GM20431 (cell line): Measurements from ENCODE around the gene NFIB.

Experiments used
- in situ Hi-C: fragments of 300-500 bp; cut with MseI, MboI; formaldehyde crosslinking; loops from one replicate; pipeline ENCODE4 v1.15.0; 2020; ENCODE audit warnings: low sequenced_read_pairs; ENCODE audit not compliant: unreplicated experiment

Gene NFIB

DNA sequence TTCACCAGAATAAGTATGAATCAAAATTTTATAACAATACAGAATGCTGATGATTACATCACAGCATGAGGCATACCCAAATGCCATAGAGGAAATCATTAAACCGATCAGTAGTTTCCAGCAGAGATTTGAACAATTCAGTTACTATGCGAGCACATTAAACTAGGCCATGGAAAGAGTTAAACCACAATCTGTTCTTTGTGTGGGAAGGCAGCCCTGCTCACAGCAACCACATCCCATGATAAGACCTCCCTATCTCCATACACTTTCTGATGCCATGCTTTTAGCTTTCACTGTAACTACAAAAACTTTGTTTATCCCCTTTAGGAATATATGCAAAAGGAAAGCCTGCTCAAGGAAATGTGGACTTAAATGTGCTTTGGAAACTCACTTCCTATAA lies 4.5 kb downstream of the NFIB start:
- in situ Hi-C loops: no loop called here

DNA sequence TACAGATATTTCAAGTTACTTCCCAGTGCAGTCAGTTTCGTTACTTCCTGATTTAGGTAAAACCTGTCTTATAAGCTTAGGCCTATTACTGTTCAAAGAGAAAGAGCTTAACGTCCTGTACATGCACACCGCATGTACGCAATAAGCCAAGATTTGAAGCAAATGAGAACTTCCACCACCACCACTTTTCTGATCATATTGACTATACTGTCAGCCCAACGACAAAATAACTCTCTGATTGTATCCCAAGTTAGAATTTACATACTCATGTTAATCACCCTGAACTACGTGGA lies 5.1 kb downstream of the NFIB start:
- in situ Hi-C loops: no loop called here

DNA sequence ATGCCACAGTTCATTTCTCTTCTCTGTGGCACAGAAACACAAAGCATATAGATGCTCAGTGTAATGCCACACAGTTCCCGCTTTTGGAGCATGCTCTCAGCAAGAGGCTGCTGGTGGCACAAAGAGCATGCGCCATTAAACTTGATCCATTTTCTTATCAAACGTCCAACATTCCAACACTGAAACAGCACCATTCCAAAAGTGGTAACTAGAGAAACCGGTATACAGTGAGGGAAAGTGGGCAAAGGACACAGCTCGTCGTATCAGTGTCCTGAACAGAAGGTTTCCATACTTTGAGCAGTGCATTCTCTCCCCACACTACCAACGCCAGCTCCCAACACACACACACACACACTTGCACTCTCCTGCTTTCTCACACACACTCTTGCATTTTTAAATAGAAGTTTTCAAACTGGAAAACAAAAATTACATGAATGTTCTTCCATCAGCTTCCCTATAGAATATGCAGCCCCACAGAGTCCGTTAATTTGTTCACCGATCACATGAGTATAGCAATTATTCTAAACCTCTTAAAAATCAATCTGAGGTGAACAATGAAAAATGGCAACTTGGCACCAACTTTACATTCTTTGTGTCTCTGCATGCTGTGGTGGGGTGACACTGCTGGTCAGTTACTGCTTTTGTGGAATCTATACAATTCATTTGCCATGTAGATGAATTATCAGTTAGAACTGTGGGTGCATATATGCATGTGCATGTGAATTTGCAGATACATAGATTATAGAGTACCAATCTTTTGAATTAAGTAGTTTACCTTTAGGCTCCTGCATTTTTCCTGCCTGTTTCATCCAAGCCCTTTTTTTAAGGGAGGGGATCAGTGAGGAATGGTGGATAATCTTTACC lies 5.7 kb downstream of the NFIB start:
- in situ Hi-C loops: no loop called here

DNA sequence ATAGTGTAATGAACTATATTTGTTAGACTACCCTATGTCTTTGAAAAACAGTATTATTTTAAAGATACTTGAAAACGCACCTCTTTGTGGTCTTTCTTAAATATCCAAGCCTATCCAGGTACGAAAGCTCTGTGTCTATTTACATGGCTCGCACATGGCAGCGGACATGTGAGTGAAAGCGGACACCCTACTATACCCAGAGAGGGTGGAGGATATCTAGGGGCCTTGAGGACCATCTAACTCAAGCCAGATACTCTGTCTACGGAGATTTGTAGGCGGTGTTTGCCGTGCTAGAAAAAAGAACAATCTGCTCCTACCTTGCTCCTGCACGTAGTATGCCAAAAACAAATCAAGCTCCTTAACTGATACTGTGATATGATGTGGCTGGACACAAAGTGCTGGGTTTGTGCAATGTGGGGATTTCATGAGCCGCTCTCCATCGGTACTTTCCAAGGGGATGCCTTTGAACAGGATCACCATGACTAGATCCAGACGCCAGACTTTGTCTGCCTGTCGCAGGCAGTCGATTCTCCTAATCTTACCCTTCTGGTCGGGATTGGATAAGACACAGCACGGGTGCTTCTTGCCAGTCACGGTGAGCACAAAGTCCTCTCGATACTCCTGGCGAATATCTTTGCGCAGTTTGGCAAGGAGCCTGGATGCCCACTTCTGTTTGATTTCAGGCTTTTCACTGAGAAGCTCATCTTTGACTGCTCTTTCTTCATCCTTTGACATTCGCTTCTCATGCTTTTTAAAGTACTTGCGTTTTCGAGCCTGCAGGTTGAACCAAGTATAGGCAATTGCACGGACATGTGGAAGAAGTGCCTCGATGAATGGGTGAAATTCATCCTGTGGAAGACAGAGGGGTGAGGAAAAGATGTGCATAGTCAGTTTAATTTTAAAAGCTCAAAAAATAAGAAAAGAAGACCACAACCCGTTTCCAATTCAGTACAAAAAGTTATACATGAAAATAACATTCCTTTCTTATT lies 7.0 kb downstream of the NFIB start:
- in situ Hi-C loops: no loop called here

DNA sequence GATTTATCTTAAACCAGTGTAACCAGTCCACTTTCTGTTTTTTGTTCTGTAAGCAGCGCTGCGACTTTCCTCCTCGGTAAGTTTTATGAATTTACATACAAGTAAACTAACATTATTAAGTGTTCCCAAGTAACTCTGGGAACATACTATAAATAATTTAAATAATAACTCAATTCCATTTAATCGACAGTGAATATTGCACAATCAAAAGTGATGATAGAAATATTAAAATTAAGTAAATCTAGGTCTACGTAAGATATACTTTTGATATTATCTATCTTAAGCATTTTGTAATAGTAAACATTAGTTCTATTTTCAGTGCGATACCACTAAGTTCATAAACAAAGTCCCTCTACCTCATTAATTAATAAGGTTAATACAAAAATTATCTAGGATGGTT lies 7.8 kb downstream of the NFIB start:
- in situ Hi-C loops: no loop called here

DNA sequence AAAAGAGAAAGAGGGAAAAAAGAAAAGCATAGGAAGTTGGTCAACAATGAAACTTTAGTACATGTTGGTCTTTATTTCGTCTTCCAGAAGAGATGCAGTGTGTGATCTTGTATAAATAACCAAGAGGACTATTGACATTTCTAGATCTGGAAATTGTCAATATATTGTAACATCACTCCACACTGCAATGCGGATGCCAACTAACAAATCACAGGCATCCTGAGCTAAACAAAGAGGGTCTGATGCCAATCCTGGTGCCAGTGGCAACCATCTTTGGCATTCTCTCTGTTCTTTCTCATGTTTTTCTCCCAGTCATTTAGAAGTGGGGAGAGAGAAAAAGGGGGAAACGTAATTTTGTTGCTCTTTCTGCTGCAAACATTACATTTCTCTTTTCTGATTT lies 9.7 kb downstream of the NFIB start:
- in situ Hi-C loops: no loop called here

DNA sequence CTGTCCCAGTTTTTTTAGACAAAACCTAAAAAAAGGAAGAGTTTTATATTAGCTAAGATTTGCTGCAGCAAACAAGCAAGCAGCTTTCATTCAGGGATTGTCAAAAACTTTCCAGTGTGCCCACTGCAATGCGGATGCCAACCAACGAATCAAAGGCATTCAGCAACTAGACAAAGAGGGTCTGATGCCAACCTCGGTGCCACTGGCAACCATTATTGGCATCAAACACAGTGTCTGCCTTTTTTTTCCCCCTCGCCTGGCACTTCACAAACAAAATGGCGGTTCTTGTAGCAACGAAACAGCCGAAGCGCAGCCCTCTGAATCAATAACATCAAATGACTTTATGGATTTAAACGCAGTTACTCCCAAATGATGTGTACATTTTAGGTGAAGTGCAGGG lies 10.4 kb downstream of the NFIB start:
- in situ Hi-C loops: no loop called here

DNA sequence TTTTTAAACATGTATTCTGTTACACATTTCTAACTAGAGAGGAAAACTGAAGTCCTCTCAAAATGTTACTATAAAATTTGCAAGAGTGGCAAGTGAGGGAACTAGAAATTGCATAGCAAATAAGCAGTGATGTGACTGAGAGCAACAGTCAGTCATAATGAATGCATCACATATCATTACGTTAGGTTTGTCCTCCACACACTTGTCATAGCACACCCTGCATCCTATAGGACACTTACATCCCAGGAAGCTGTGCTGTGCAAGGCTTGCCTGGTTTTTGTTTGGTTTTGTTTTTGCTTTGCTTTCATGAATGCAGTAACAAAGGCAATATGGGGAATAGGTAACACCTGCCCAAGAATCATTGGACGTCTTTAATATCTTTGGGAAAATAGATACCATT lies 10.8 kb downstream of the NFIB start:
- in situ Hi-C loops: no loop called here

DNA sequence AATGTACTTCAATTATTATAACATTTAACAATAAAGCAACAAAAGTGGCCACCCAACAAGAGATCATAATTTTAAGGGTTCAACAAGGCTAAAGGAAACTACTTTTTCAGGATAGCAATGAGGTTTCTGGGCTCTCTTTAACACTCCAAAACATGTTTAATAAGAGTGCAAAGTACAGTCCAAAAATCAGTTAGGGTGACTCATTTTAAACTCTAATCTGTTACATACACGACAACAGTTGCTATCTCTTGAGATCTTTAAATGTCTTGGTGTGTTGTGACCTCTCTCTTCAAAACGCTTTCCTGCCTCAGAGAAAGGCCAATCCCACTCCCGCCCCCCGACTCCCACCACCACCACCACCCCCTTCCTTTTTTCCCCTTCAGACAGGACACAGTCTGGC lies 11.5 kb downstream of the NFIB start:
- in situ Hi-C loops: no loop called here

DNA sequence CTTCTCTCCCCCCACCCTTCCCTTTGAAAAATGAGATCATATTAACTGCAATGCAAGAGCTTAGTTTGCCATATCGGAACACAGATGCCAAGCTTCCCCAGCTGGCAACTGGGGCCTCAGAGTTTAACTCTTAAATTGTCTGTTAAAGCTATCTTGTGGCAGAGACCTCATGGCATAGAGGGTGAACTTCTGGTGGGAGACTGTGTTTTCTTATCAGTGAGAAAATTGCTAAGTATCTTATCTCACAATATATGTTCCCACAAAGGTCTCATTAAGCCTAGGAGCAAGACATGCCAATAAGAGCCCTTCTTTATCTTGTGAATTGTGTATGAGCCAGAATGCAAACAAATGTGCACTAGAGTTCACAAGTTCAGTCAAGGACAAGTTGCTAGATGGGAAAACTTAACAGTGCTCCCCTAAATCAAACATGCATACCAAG lies 12.3 kb downstream of the NFIB start:
- in situ Hi-C loops: no loop called here

DNA sequence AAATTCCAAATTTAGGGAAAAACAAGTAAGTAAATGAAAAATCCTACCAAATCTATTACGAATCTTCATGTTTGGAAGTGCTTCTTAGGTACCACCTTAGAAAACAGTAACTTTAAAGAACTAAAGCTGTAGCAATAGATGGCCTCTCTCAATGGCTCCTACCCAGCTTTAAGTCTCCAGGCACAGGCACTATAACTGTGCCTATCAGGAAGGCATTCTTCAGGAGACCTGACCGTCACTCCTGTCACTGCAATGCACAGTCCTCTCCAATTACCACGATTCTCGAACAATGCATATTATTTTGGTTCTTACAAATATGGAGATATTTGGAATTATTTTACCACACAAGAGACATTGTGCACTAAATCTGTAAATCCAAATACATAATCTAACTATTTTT lies 12.9 kb downstream of the NFIB start:
- in situ Hi-C loops: no loop called here

DNA sequence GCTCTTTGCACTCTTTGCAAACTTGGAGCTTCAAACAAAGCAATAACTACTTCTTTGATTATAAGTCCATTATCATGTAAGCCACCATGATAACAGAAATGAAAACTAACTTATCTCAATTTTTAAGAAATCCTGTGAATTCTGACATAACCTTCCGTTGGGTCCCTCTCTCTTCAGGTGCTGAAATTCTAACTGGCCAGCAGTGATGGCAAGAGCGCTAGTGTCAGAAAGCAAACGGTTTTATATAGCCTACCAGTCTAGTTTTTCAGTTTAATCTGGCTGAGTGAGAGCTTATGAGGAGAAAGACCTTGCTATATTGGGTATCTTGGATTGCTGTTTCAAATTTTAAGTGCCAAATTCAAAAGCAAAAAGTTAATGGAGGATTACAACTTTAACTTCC lies 13.4 kb downstream of the NFIB start:
- in situ Hi-C loops: no loop called here

DNA sequence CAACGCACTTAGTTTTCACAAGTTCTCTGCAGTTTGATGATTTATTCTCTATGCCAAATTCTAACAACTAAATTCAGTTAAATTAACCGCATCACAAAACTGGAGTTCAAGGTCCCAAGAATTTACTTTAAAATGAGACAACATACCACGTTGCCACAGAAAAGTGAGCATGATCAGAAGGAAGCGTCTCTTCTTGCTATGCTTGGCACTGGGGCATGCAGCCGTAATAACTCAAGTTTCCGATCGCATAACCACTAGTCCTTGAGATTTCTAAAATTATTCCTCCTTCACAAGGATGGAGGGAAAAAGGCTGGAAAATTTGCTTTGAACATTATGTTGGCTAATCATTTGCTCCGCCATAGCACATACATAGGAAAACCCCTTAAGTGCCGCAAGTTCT lies 13.9 kb downstream of the NFIB start:
- in situ Hi-C loops: no loop called here

DNA sequence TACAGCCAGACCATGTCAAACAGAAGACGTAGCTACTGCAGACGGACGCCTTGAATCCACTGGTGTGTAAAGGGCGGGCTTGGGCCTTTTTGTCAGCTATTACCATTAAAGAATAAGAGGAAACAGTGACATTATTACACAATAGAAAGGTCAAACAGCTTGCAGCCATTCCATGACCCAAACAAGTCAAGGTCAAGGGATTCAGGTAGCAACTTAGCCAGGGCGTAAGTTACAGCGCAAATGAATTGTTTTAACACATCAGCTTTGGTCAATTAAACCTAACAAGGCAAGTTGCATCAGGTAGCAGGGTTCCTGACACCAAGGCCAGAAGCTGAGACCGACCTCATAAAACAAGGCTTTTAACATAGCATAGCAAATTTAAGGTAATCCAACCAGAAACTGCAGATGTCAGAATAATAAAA lies 15.3 kb downstream of the NFIB start:
- in situ Hi-C loops: no loop called here

DNA sequence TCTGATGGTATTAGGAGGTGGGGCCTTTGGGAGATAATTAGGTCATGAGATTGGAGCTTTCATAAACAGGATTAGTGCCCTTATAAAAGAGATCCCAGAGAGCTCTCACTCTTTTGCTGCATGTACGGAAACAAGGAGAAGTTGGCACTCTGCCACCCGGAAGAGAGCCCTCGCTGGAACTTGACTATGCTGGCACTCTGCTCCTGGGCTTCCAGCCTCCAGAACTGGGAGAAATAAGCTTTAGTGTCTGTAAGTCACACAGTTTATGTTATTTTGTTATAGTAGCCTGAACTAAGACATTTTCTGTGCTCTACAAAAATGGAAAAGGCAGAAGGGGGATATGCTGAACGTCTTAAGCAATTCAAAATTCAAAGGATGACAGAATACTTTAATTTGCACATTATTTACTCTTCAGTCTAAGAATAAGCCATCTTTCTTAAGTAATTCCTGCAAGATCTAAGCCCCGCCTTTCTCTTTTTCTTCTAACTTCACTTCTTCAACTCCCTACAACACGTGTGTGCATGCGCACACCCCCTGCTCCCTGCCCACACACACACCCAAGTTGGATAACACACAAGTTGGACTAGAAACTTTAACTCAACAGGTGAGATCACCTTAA lies 17.3 kb downstream of the NFIB start:
- in situ Hi-C loops: no loop called here

DNA sequence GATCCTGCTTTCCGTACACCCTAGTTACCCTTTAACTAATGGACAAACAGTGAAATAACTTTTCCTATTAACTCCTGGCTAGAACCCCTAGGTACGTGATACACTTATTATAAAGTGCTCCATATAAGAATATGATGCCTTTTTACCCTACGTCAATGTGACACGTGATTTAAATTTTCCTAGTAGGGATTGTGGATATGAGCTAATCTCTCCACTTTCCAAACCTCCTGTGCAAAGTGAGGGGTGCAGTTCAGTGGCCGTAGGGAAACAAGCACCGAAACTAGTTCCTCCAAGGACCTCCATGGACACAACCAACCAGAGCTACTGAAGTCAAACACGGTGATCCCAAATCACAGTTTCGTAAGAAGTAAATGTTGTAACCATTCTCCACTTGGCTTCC lies 19.3 kb downstream of the NFIB start:
- in situ Hi-C loops: no loop called here

DNA sequence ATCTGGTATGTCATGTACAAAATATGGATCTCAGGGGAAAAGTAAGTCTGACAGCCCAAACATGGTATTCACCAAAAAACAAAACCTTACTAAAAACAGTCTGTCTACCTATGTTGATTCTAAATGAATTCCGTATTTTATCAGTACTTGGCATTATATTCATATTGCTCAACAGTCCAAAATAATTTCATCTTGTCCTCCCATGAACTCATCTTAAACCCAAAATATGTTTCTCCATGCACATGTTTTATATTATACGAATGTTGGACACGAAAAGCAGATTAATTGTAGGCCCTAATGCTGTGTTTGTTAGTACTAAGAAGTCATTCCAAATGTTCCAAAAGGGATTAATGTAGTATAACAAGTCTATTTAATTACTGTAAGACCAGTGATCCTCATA lies 20.1 kb downstream of the NFIB start:
- in situ Hi-C loops: no loop called here

DNA sequence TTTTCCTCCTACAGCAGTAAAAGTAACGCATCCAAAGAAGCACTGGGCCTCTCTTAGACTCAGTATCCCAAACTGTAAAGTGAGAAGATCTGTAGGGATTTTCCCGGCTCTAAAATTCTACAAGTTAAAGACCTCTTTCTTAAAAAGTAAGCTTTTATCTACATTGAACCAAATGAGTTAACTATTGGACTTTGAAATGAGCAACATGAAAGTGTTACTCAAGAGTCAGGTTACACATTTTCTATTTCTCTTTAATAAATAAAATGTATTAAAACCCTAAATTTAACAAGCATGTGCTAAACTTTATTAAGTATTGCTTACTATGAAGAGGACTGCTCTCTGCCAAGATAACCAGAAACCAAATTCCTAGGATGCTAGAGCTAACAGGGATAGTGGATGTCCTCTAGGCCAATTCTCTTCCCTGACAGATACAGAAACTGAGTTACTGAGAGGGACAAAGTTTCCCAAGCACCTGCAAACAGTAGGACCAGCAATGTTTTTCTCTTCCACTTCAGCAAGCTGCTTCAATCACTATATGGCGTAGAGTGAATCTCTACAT lies 21.7 kb downstream of the NFIB start:
- in situ Hi-C loops: no loop called here

DNA sequence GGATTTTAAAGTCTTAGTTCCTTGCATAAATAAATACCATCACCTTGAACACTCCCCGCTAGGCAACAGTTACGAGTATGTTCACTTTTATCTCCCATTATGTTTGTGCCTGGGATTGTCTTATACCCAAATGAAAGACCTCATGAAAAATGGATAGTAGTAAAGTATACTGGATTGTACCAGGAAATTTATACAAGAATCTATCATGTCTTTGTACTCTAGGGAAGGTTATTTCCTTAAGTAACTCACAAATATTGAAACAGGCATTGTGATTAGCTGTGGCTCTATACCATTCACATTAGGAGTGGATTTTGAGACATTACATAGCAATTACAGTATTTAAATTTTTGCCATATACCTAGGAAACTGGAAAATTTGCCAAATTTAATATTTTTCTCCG lies 24.0 kb downstream of the NFIB start:
- in situ Hi-C loops: no loop called here

DNA sequence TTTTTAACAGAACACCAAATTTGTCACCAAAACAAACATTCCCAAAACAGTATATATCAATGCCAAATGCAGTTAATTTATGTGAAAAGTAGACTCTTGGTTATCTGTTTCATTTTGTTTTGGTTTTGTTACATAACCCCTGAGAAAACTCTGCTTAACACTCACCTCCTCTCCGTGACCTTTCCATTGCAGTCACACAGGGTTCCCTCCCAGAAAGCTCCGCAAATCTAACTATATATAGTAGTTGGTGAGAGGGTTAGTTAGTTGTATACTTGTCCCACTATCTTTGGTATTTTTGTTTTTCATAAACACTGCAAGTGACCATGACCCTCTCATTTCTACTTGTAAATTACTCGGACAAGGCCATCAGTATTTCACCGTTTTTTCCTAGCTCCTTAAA lies 25.5 kb downstream of the NFIB start:
- in situ Hi-C loops: no loop called here

DNA sequence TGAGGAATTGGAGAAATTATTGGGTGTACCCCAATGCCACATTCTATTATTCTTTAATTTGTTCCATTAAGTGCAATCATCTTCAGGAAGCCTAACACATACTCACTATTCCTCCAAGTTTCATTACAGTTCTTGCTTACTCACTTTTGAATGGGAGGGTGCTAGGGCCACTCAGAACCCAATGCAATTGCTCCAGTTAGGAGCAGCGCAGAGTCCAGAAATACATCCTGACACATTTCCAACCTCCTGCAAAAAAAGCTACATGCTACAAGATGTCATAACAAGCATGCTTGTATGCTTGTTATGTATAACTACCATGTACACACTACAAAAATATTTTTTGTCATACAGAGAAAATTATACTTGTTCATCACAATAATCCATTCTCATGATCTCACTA lies 27.8 kb downstream of the NFIB start:
- in situ Hi-C loops: no loop called here
